HepG2 (cell line): ENCODE results near the gene FN1. TPM values are rescaled to one million over a fixed set of nuclear protein-coding genes. Genes with fewer than 3 reads are reported as not detected.

ENCODE experiments used
- ATAC-seq: fragments of 200-7000 bp; cut with Tn5 transposase; 3 replicates; pipeline ENCODE4 v1.9.1; 2020; ENCODE audit warnings: mild to moderate bottlenecking, moderate library complexity
- BruUV-seq: library from RNA; stranded (reverse); fragments of 400-500 nt; replicated peaks from 2 replicates; lab custom pipeline; 2021; lab: Mats Ljungman, UMichigan
- CTCF ChIA-PET: fragments of 300-600 bp; formaldehyde crosslinking; extraction: SDS; loops from one replicate; lab custom pipeline; 2021; ENCODE audit warnings: low total read pairs, inconsistent platforms, low intra/inter-chr PET ratio; lab: Yijun Ruan, JAX
- POLR2A ChIA-PET: fragments of 350-600 bp; sonication (Branson Sonifier 250); formaldehyde crosslinking; loops from one replicate; lab custom pipeline; 2020; ENCODE audit warnings: antibody characterized with exemption, inconsistent platforms; lab: Yijun Ruan, JAX
- DNase-seq: peaks from one replicate; pipeline ENCODE4 v3.0.0-alpha.2; 2015; ENCODE audit warnings: low spot score
- FAIRE-seq: peaks from 3 replicates; lab custom pipeline; 2011; peaks lifted over from hg19 to GRCh38; lab: Jason Lieb, UNC
- H2AFZ ChIP-seq: one replicate; pipeline ENCODE4 v1.6.1; 2011; ENCODE audit warnings: low read length, inconsistent platforms
- H3K27ac ChIP-seq: fragments of 300-600 bp; 3 replicates; pipeline ENCODE4 v1.8.0; 2011; ENCODE audit warnings: mixed run types, mild to moderate bottlenecking, mixed read lengths, low read length, inconsistent platforms; ENCODE audit not compliant: insufficient read depth; ENCODE audit errors: extremely low read length
- H3K27me3 ChIP-seq, 2 experiments: fragments of 200-600 bp in 1 of 2; 2 replicates in 1 of 2; 3 replicates in 1 of 2; pipeline versions ENCODE4 v1.6.0 to v1.8.0; 2011; ENCODE audit warnings: low read length in 2 of 2, mild to moderate bottlenecking in 2 of 2, moderate library complexity in 2 of 2, inconsistent platforms in 1 of 2; ENCODE audit not compliant: insufficient read depth in 2 of 2, control insufficient read depth in 1 of 2
- H3K36me3 ChIP-seq, 2 experiments: fragments of 200-600 bp in 1 of 2; replicated peaks in 1 of 2; 2 replicates in 1 of 2; 3 replicates in 1 of 2; pipeline versions ENCODE4 v1.5.1 to v1.8.0; 2011; ENCODE audit warnings: low read length in 2 of 2, inconsistent platforms in 1 of 2; ENCODE audit not compliant: insufficient read depth in 2 of 2, control insufficient read depth in 1 of 2
- H3K4me1 ChIP-seq: 2 replicates; pipeline ENCODE4 v1.5.1; 2012; ENCODE audit warnings: low read length, inconsistent platforms; ENCODE audit not compliant: insufficient read depth
- H3K4me2 ChIP-seq: 2 replicates; pipeline ENCODE4 v1.6.0; 2011; ENCODE audit warnings: low read depth, low read length, inconsistent platforms
- H3K4me3 ChIP-seq, 3 experiments: fragments of 200-600 bp in 1 of 3; sonication (generic), shearing (Covaris generic) in 1 of 3; replicated peaks in 1 of 3; 2 replicates each; pipeline ENCODE4 v1.5.1; 2011 to 2016; ENCODE audit warnings: low read length in 3 of 3, inconsistent platforms in 2 of 3, low read depth in 2 of 3, mild to moderate bottlenecking in 2 of 3, control low read depth in 1 of 3, mixed read lengths in 1 of 3; ENCODE audit not compliant: insufficient read depth in 1 of 3
- H3K79me2 ChIP-seq: one replicate; pipeline ENCODE4 v1.6.1; 2011; ENCODE audit warnings: low read length, inconsistent platforms; ENCODE audit not compliant: insufficient read depth
- H3K9ac ChIP-seq: 2 replicates; pipeline ENCODE4 v1.6.0; 2011; ENCODE audit warnings: mild to moderate bottlenecking, low read depth, low read length, inconsistent platforms; ENCODE audit not compliant: insufficient read depth
- H3K9me3 ChIP-seq: 2 replicates; pipeline ENCODE4 v1.5.1; 2012; ENCODE audit warnings: mild to moderate bottlenecking, low read length
- H4K20me1 ChIP-seq: 2 replicates; pipeline ENCODE4 v1.6.0; 2011; ENCODE audit warnings: inconsistent platforms, mild to moderate bottlenecking, low read length, moderate library complexity; ENCODE audit not compliant: insufficient read depth
- DMAP1 ChIP-seq: IDR thresholded peaks from 2 replicates; pipeline ENCODE4 v1.6.1; 2016
- FOXC1 ChIP-seq: sonication (generic); formaldehyde crosslinking; IDR thresholded peaks from 2 replicates; pipeline ENCODE4 v1.8.0; 2022; ENCODE audit warnings: mild to moderate bottlenecking, missing genetic modification reagents, borderline replicate concordance
- HNF4A ChIP-seq: sonication (generic); formaldehyde crosslinking; IDR thresholded peaks from 2 replicates; pipeline ENCODE4 v1.4.0; 2020; ENCODE audit warnings: missing genetic modification reagents
- HNRNPL ChIP-seq: fragments of 200-400 bp; formaldehyde crosslinking; IDR thresholded peaks from 2 replicates; pipeline ENCODE4 v1.6.1; 2017; ENCODE audit warnings: mild to moderate bottlenecking, low read depth, low read length
- LRRFIP1 ChIP-seq: sonication (generic); formaldehyde crosslinking; conservative IDR thresholded peaks from 2 replicates; pipeline ENCODE4 v1.4.0; 2020; ENCODE audit warnings: missing genetic modification reagents
- PAF1 ChIP-seq: IDR thresholded peaks from 2 replicates; pipeline ENCODE4 v1.6.1; 2016; ENCODE audit warnings: missing genetic modification reagents, missing compliant biosample characterization
- PRMT3 ChIP-seq: sonication (generic); formaldehyde crosslinking; IDR thresholded peaks from 2 replicates; pipeline ENCODE4 v1.8.1; 2022; ENCODE audit warnings: low read depth, mild to moderate bottlenecking, moderate library complexity, missing genetic modification reagents, borderline replicate concordance
- RBM39 ChIP-seq: fragments of 200-400 bp; formaldehyde crosslinking; IDR thresholded peaks from one replicate; pipeline ENCODE4 v1.6.1; 2018; ENCODE audit warnings: antibody characterized with exemption, mild to moderate bottlenecking, low read depth, low read length; ENCODE audit not compliant: poor library complexity, severe bottlenecking
- SNAI1 ChIP-seq: sonication (generic); formaldehyde crosslinking; IDR thresholded peaks from 2 replicates; pipeline ENCODE4 v1.5.0; 2020; ENCODE audit warnings: mild to moderate bottlenecking, missing genetic modification reagents, borderline replicate concordance
- THAP11 ChIP-seq: IDR thresholded peaks from 2 replicates; pipeline ENCODE4 v1.6.1; 2016; ENCODE audit warnings: missing biosample characterization, missing genetic modification reagents
- ZGPAT ChIP-seq: IDR thresholded peaks from 2 replicates; pipeline ENCODE4 v1.6.1; 2016; ENCODE audit warnings: mild to moderate bottlenecking
- ZNF580 ChIP-seq: IDR thresholded peaks from 2 replicates; pipeline ENCODE4 v1.6.1; 2016; ENCODE audit warnings: low read depth, borderline replicate concordance
- ZNF713 ChIP-seq: sonication (generic); formaldehyde crosslinking; IDR thresholded peaks from 2 replicates; pipeline ENCODE4 v1.4.0; 2020; ENCODE audit warnings: mild to moderate bottlenecking, missing genetic modification reagents
- ZNF782 ChIP-seq: sonication (generic); formaldehyde crosslinking; IDR thresholded peaks from 2 replicates; pipeline ENCODE4 v1.4.0; 2020; ENCODE audit warnings: missing genetic modification reagents, mild to moderate bottlenecking, borderline replicate concordance
- ZXDC ChIP-seq: sonication (generic); formaldehyde crosslinking; IDR thresholded peaks from 2 replicates; pipeline ENCODE4 v1.5.0; 2020; ENCODE audit warnings: mild to moderate bottlenecking, missing genetic modification reagents
- WGBS: methylation state at CpG from one replicate; pipeline ENCODE4 v1.1.6; 2017; ENCODE audit warnings: low lambda C conversion rate; 5-methylcytosine and 5-hydroxymethylcytosine counted together
- in situ Hi-C: cut with HindIII; loops from 2 replicates; pipeline ENCODE4 v1.10.0; 2017; ENCODE audit warnings: low pct_unique_long_range_greater_than_20kb; ENCODE audit not compliant: extremely low pct_ligation_motif_present
- intact Hi-C: fragments of 100-400 bp; cut with micrococcal nuclease; formaldehyde crosslinking; loops from one replicate; pipeline ENCODE4 v1.10.0; 2022; ENCODE audit not compliant: unreplicated experiment
- polyA plus RNA-seq, 8 experiments: library from polyadenylated mRNA; depleted of rRNA in 3 of 8; stranded (reverse) in 7 of 8; unstranded in 1 of 8; fragments of >200 nt; fragmentation: Illumina TruSeq in 4 of 8; extraction: Trizol in 4 of 8; gene quantifications; 2 replicates each; pipeline versions ENCODE4 v1.2.1 to v1.2.3, GENCODE V29; 2011 to 2016; ENCODE audit warnings: low read depth in 4 of 8, missing spikeins in 1 of 8, mixed read lengths in 1 of 8; ENCODE audit not compliant: insufficient read depth in 1 of 8
- total RNA-seq, 5 experiments: library from RNA; depleted of rRNA; stranded (reverse); fragments of >200 nt; fragmentation: Illumina TruSeq; extraction: Trizol; gene quantifications; 2 replicates each; pipeline ENCODE4 v1.2.3, GENCODE V29; 2016; ENCODE audit warnings: low read depth in 1 of 5

FN1 gene
- total and polyA plus RNA-seq, 2 of the 13 experiments (the other 11 are each of a cell fraction or from before 2014, with no cell fraction given) = 1,847 to 6,471 TPM

- TF ChIP-seq ZXDC (CRISPR knock-in tag) = no peak
- TF ChIP-seq HNF4A (CRISPR knock-in tag) = peak; percentile 52
- no peak for TF ChIP-seq ZNF782 (CRISPR knock-in tag)
- TF ChIP-seq ZGPAT = 0 out of 2 replicates have a peak, but pooled peaks have one; percentile 15
- no peak for TF ChIP-seq SNAI1 (CRISPR knock-in tag)
These were observed 15.9 kb downstream of the FN1 start (continued) for GRCh38 chr2:215419769-215420470.

- H3K36me3 ChIP-seq = peaks cover 23 to 71% of the 10 kb centered on the region in 2 experiments
- peaks cover 100% of the 10 kb centered on the region for H3K4me1 ChIP-seq
- no TSS peak for BruUV-seq
- in situ Hi-C loops (no loop called here), intact Hi-C loops (loop anchor here (2.0 to 5.0 kb wide), 5 partner anchors 16 to 503 kb away; no protein-coding TSS in a partner anchor)
- FAIRE-seq (no peak), DNase-seq (no peak), ATAC-seq (no peak)
- no peaks in the 10 kb centered on the region for H3K27me3 ChIP-seq
- H3K27ac ChIP-seq = peak overlapping the region; percentile 77
- no peak overlapping the region for H2AFZ ChIP-seq
- peak overlapping the region; percentile 73 for H3K4me2 ChIP-seq
- WGBS = 62% methylated on average over 3 of the region's 3 CpGs
- 0 out of 2 replicates have a peak, but pooled peaks cover 5% of the 10 kb centered on the region for H4K20me1 ChIP-seq
- H3K9ac ChIP-seq = peak overlapping the region; percentile 51
- H3K4me3 ChIP-seq = peak overlapping the region in 1 of 3 experiments; percentile 24; a peak in 3 of 6 replicates
- peaks cover 62% of the 10 kb centered on the region for H3K79me2 ChIP-seq
- CTCF ChIA-PET = no interaction called here
- no peaks in the 10 kb centered on the region for H3K9me3 ChIP-seq
- POLR2A ChIA-PET = interaction anchor here (0.6 to 7.6 kb wide), 17 partner anchors 8 to 375 kb away, joined by 3 to 118 read pairs (median 5); partner anchors contain the start of gene FN1
- TF ChIP-seq HNRNPL = 0 out of 2 replicates have a peak, but pooled peaks have one; percentile 68
- 0 out of 2 replicates have a peak, but pooled peaks have one; percentile 82 for TF ChIP-seq PAF1 (CRISPR knock-in tag)
- TF ChIP-seq FOXC1 (CRISPR knock-in tag) = no peak
- no peak for TF ChIP-seq ZNF713 (CRISPR knock-in tag)
- 0 out of 2 replicates have a peak, but pooled peaks have one; percentile 37 for TF ChIP-seq LRRFIP1
- TF ChIP-seq DMAP1 = no peak
- no peak for TF ChIP-seq ZNF580 (CRISPR knock-in tag)
- no peak for TF ChIP-seq RBM39
- no peak for TF ChIP-seq PRMT3 (CRISPR knock-in tag)
- no peak for TF ChIP-seq THAP11 (CRISPR knock-in tag)
These were observed 16.8 kb downstream of the FN1 start for GRCh38 chr2:215419113-215419512.
